ENCODE results near the gene TMEM87A.
A peak's percentile ranks its signal among the peaks of the same experiment; 100 is the strongest.

The TMEM87A gene

GRCh38 chr15:42182328-42182886 lies 90.8 kb downstream of the TMEM87A start:
- intact Hi-C loops (cut with DNase I): no loop called here

GRCh38 chr15:42178056-42178455 lies 95.2 kb downstream of the TMEM87A start:
- intact Hi-C loops (cut with DNase I): no loop called here
- DNase-seq: no peak

More at GRCh38 chr15:42182328-42182886, 90.8 kb downstream of the TMEM87A start:
- no peak for DNase-seq

- DNase-seq: no peak
- intact Hi-C loops (cut with DNase I): no loop called here
Measured at GRCh38 chr15:42175671-42176070, 97.6 kb downstream of the TMEM87A start.

GRCh38 chr15:42172475-42172874 lies 100.8 kb downstream of the TMEM87A start:
- DNase-seq: no peak
- intact Hi-C loops (cut with DNase I): no loop called here

- DNase-seq: no peak
- intact Hi-C loops (cut with DNase I): no loop called here
Measured at GRCh38 chr15:42171795-42172194, 101.4 kb downstream of the TMEM87A start.

GRCh38 chr15:42171122-42171521 lies 102.1 kb downstream of the TMEM87A start:
- DNase-seq: peak in 1 of 42 donors; percentile 21
- intact Hi-C loops (cut with DNase I): no loop called here

- intact Hi-C loops (cut with DNase I): no loop called here
- peak in 1 of 42 donors; percentile 24 for DNase-seq
Measured at GRCh38 chr15:42166225-42166940, 106.8 kb downstream of the TMEM87A start.

GRCh38 chr15:42165106-42165505 lies 108.1 kb downstream of the TMEM87A start:
- no peak for DNase-seq
- intact Hi-C loops (cut with DNase I): no loop called here

GRCh38 chr15:42163947-42164550 lies 109.2 kb downstream of the TMEM87A start:
- DNase-seq: peak in 1 of 42 donors; percentile 29
- intact Hi-C loops (cut with DNase I): no loop called here

GRCh38 chr15:42163291-42163690 lies 109.9 kb downstream of the TMEM87A start:
- peak in 5 of 42 donors; percentile 1 to 23 (median 16) for DNase-seq
- intact Hi-C loops (cut with DNase I): no loop called here

All from head of caudate nucleus (tissue), 42 donors.